Measurements from ENCODE around the gene SORL1.
"Not testable (repeated sequence)": the region's sequence is repeated elsewhere in the genome, so short reads cannot be mapped to it uniquely, and the experiment has no call there.

The SORL1 gene

GRCh38 chr11:121614636-121615240, 162.6 kb downstream of the SORL1 start:
- in situ Hi-C loops (cut with HindIII; ENCODE audit: low sequenced_read_pairs): no loop called here

GRCh38 chr11:121615501-121615900, 163.4 kb downstream of the SORL1 start:
- in situ Hi-C loops (cut with HindIII; ENCODE audit: low sequenced_read_pairs): no loop called here

DNA sequence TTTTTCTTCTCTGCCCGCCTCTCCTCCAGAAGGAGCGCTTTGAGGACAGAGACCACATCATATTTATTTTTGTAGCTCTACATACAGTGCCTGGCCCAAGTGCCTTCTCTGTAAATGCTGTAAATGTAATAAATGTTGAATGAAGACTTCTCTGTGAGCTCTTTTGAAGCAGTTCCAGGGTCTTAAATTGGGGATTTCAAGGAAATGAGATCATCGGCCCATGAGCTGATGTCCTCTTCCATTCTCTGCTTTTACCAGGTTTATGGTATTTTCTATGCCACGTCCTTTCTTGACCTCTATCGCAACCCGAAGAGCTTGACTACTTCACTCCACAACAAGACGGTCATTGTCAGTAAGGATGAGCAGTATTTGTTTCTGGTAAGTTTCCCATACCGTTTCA, 166.4 kb downstream of the SORL1 start:
- in situ Hi-C loops (cut with HindIII; ENCODE audit: low sequenced_read_pairs): no loop called here

DNA sequence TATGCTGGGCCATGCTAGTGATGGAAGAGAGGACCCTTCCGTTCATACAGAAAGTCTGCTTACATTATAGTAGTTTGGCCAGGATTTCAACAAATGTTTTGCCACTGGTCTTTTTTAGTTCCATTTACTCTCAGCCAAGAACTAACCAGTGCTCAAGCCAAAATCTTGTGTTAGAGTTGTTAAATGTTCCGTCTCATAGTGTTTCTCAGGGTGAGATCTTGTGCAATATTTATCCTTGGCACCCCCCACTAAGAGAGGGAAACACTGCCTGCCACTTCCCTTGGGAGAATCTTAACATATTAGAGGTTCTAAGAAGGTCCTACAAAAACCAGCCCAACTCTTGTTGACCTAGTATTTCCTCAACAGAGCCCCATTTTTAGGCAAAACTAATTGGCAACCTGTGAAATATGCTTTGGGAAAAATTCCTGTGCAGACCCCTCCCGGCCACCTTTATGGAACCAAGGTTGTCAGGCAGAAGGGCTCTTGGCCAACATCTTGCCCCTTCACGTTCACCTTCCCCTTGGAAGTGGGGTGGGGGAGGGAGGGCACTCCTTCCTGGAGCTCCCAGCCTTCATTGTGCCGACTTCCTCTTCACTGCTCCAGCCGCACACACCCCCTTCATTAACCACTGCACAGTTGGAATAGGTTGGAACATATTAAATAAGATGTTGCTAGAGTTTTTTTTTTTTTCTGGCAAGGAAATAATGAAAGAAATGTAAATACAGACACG, 173.8 kb downstream of the SORL1 start:
- in situ Hi-C loops (cut with HindIII; ENCODE audit: low sequenced_read_pairs): no loop called here

GRCh38 chr11:121626507-121626875, 174.4 kb downstream of the SORL1 start:
- in situ Hi-C loops (cut with HindIII; ENCODE audit: low sequenced_read_pairs): no loop called here

DNA sequence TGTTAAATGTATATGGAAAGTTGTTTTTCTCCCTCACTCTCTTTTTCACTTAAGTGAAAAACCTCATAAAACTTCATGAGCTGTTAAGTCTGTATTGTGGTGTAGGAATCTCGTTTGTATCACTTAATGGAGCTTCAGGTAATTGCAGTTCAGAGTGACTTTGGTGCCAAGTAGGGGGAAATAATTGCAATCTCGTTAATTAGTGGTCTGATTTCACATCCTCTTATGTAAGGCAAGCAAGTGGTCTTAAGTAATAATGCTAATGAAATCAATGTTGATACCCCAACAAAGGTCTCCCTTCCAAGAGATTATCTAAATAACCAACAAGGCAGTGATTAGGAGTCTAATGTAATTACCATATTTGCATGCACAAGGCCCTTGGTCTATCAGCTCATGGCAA, 174.9 kb downstream of the SORL1 start:
- in situ Hi-C loops (cut with HindIII; ENCODE audit: low sequenced_read_pairs): no loop called here

- in situ Hi-C loops (cut with HindIII; ENCODE audit: low sequenced_read_pairs): no loop called here
Observed at GRCh38 chr11:121630041-121630440, 177.9 kb downstream of the SORL1 start.

DNA sequence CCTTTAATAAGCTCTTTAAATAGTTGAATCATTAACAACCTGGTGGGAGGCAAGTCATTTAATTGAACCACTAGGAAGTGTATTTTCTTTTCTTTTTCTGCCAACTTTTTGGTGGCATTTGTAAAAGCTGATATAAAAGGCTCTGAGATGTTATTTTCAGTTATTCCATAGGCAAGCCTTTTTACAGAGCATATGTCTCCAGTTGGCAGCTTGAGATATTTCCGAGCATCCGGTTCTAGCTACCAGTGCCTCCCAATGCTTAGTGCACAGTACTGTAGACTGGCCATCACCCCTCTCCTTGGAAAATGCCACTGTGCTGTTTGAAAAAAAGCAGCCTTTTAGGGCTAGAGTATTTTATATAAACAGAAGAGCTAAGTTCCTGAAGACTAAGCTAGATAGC, 179.3 kb downstream of the SORL1 start:
- in situ Hi-C loops (cut with HindIII; ENCODE audit: low sequenced_read_pairs): no loop called here

- in situ Hi-C loops (cut with HindIII; ENCODE audit: low sequenced_read_pairs): no loop called here
Observed at GRCh38 chr11:121634273-121634672, 182.2 kb downstream of the SORL1 start.

DNA sequence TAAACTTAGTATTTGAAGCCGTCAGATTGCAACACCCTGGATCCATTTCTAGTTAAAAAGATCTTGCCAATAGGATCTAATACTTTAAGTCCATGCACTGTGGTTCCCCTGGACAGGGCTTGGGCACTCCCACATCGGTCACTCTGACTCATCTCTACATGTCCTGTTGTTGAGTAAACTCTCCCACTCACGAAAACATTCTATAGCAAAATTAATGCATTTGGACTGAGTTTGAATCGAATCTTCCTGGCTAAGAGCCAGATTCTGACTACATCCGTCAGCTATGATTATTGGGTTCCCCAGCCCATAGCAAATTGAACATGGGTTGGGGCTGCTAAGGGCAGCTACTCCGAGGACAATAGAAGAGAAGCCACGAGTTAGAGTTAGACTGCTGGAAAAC, 182.8 kb downstream of the SORL1 start:
- in situ Hi-C loops (cut with HindIII; ENCODE audit: low sequenced_read_pairs): no loop called here

- in situ Hi-C loops (cut with HindIII; ENCODE audit: low sequenced_read_pairs): no loop called here
Observed at GRCh38 chr11:121636081-121636799, 184.1 kb downstream of the SORL1 start.

GRCh38 chr11:121636800-121637176, 184.7 kb downstream of the SORL1 start:
- in situ Hi-C loops (cut with HindIII; ENCODE audit: low sequenced_read_pairs): no loop called here

GRCh38 chr11:121637587-121637986, 185.5 kb downstream of the SORL1 start:
- in situ Hi-C loops (cut with HindIII; ENCODE audit: low sequenced_read_pairs): not testable (repeated sequence)

- in situ Hi-C loops (cut with HindIII; ENCODE audit: low sequenced_read_pairs): loop anchor here (10.0 kb wide), 1 partner anchor 51 kb away; no protein-coding TSS in a partner anchor
Observed at GRCh38 chr11:121643479-121644186, 191.5 kb downstream of the SORL1 start.

- in situ Hi-C loops (cut with HindIII; ENCODE audit: low sequenced_read_pairs): loop anchor here (10.0 kb wide), 1 partner anchor 51 kb away; no protein-coding TSS in a partner anchor
Observed at GRCh38 chr11:121644187-121644512, 192.0 kb downstream of the SORL1 start.

DNA sequence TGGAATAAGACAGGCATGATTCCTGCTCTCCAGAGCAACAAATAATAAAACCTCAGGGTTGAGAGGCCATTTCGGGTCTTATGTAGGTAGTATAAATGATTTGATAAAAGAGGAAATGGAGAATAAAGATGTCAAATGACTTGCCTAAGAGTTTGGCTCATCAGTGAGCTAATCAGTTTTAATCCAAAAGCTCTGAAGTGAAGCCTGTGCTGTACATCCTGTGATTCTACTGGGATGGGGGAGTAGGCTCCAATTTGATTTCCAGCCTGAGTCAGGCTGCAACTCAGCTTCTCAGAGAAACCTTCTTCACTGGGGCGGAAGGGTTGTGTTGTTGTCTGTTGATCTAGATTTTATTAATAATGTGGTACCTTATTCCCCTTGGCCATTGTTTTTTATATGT, 192.9 kb downstream of the SORL1 start:
- in situ Hi-C loops (cut with HindIII; ENCODE audit: low sequenced_read_pairs): loop anchor here (10.0 kb wide), 1 partner anchor 50 kb away; no protein-coding TSS in a partner anchor

DNA sequence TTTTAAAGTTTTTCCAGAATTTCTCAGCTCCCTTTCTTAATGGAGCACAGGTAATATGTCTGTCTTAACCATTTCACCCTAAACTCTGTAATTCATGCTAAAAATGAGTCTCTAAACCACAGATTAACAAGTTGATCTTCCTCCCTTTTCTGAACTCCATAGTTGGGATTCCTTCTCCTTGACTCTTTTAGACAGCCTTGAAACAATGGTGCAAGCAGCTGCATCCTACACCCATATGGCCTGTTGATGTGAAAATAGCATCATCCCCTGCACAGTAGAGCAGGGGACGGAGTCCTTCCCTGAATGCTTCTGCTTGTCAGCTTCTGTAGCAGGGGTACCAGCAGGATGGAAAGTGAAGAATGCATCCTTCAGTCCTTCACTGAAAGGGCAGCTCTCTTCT, 193.5 kb downstream of the SORL1 start:
- in situ Hi-C loops (cut with HindIII; ENCODE audit: low sequenced_read_pairs): loop anchor here (10.0 kb wide), 1 partner anchor 49 kb away; no protein-coding TSS in a partner anchor

GRCh38 chr11:121648306-121648705, 196.2 kb downstream of the SORL1 start:
- in situ Hi-C loops (cut with HindIII; ENCODE audit: low sequenced_read_pairs): loop anchor here (10.0 kb wide), 1 partner anchor 46 kb away; no protein-coding TSS in a partner anchor

DNA sequence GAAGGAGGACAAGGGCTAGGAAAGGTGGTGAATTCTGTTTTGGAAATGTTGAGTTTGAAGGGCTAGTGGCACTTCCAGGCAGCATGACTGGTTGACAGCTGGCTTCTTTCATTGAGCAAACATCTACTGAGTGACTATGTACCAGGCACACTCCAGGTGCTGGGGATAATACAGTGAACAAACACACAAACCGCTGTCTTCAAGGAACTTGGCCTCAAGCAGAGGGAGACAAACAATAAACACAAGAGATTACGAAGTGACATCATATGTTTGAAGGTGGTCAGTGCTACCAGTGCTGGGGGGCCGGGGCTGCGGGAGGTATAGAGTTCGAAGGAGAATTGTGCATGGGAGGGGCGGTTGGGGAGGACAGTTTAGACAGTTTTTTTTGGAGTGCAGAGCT, 197.7 kb downstream of the SORL1 start:
- in situ Hi-C loops (cut with HindIII; ENCODE audit: low sequenced_read_pairs): loop anchor here (10.0 kb wide), 1 partner anchor 45 kb away; no protein-coding TSS in a partner anchor

DNA sequence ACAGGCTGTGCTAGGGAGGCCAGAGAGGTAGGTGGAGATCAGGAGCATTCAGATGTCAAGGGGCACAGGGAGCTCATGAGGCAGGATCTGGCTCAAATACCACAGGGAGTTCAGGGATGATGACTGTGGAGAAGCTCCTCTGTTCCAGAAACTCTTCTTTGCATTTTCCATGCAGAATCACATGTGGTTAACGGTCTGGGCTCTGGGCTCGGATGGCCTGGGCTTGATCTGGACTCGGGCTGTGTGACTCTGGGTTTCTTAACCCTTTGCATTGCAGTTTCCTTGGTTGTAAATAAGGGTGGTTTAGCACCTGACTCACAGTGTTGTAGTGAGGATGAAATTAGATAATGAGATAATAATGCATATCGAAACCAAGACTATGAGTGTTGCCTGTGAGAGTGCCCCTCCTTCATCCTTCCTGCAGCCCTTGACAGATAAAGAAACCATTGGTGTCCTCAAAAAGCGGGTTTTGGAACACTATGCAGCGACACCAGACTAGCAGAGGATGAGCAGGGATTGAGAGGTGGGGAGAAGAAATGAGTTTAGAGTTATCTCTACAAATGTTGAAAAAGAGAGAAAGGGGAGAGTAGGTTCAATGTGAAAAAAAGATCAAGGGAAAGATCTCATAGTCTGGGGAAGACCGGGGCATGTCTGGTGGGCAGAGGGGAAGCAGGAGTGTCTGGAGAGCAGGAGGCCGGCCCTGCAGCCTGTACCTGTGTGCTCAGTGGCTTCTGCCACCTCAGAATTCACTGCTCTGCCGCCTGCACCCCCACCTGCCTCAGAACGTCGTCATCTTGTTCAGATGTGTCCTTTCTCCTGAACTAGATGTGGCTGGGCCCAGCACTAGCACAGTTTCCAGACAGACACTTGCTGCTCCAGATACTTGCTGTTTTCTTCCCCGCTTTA, 198.5 kb downstream of the SORL1 start:
- in situ Hi-C loops (cut with HindIII; ENCODE audit: low sequenced_read_pairs): no loop called here
